H9 (cell line): ENCODE measurements around the gene HSPG2. TPM values are rescaled to one million over a fixed set of nuclear protein-coding genes. Genes with fewer than 3 reads are reported as not detected.

ENCODE experiments used
- DNase-seq: peaks from one replicate; pipeline ENCODE4 v3.0.0-alpha.2; 2017
- H2AFZ ChIP-seq: one replicate; pipeline ENCODE4 v1.6.1; 2013; ENCODE audit warnings: mild to moderate bottlenecking, low read length, control low read depth, moderate library complexity
- H2AK5ac ChIP-seq: 2 replicates; pipeline ENCODE4 v1.6.1; 2013; ENCODE audit warnings: low read length, control low read depth, mixed read lengths; ENCODE audit not compliant: insufficient read length
- H2BK120ac ChIP-seq: one replicate; pipeline ENCODE4 v1.6.1; 2013; ENCODE audit warnings: low read depth, mild to moderate bottlenecking, low read length, control low read depth, inconsistent platforms; ENCODE audit not compliant: poor library complexity, severe bottlenecking
- H2BK12ac ChIP-seq: 2 replicates; pipeline ENCODE4 v1.6.1; 2013; ENCODE audit warnings: low read length, control low read depth, mixed read lengths, low read depth; ENCODE audit not compliant: insufficient read length
- H2BK15ac ChIP-seq: 2 replicates; pipeline ENCODE4 v1.6.1; 2013; ENCODE audit warnings: low read depth, low read length, control low read depth
- H2BK20ac ChIP-seq: one replicate; pipeline ENCODE4 v1.6.1; 2013; ENCODE audit warnings: low read depth, mild to moderate bottlenecking, low read length, control low read depth, inconsistent platforms; ENCODE audit not compliant: poor library complexity, severe bottlenecking
- H2BK5ac ChIP-seq: 2 replicates; pipeline ENCODE4 v1.6.1; 2013; ENCODE audit warnings: low read length, control low read depth, mixed read lengths; ENCODE audit not compliant: insufficient read length
- H3K14ac ChIP-seq: 2 replicates; pipeline ENCODE4 v1.6.1; 2013; ENCODE audit warnings: low read length, control low read depth; ENCODE audit not compliant: insufficient read depth
- H3K18ac ChIP-seq: 2 replicates; pipeline ENCODE4 v1.6.1; 2013; ENCODE audit warnings: low read depth, mild to moderate bottlenecking, mixed read lengths, low read length, control low read depth; ENCODE audit not compliant: insufficient read length
- H3K23ac ChIP-seq: 2 replicates; pipeline ENCODE4 v1.6.1; 2013; ENCODE audit warnings: low read length, control low read depth, mixed read lengths, low read depth; ENCODE audit not compliant: insufficient read length
- H3K23me2 ChIP-seq: 2 replicates; pipeline ENCODE4 v1.6.1; 2013; ENCODE audit warnings: low read depth, mild to moderate bottlenecking, mixed read lengths, low read length, control low read depth; ENCODE audit not compliant: insufficient read length, poor library complexity, severe bottlenecking
- H3K27ac ChIP-seq: 2 replicates; pipeline ENCODE4 v1.5.1; 2013; ENCODE audit warnings: low read length, control low read depth, mixed read lengths, low read depth; ENCODE audit not compliant: insufficient read length
- H3K27me3 ChIP-seq: 2 replicates; pipeline ENCODE4 v1.6.1; 2013; ENCODE audit warnings: low read length, control low read depth, inconsistent platforms; ENCODE audit not compliant: insufficient read depth
- H3K4ac ChIP-seq: 2 replicates; pipeline ENCODE4 v1.6.1; 2013; ENCODE audit warnings: low read depth, mild to moderate bottlenecking, control low read depth, inconsistent platforms, low read length, moderate library complexity
- H3K4me1 ChIP-seq: 2 replicates; pipeline ENCODE4 v1.6.1; 2013; ENCODE audit warnings: low read length, control low read depth, inconsistent platforms; ENCODE audit not compliant: insufficient read depth
- H3K4me2 ChIP-seq: 2 replicates; pipeline ENCODE4 v1.6.1; 2013; ENCODE audit warnings: low read length, control low read depth, mixed read lengths; ENCODE audit not compliant: insufficient read length, insufficient read depth
- H3K56ac ChIP-seq: 2 replicates; pipeline ENCODE4 v1.6.1; 2013; ENCODE audit warnings: low read depth, mild to moderate bottlenecking, mixed read lengths, low read length, control low read depth; ENCODE audit not compliant: insufficient read length
- H3K79me1 ChIP-seq: 2 replicates; pipeline ENCODE4 v1.6.1; 2013; ENCODE audit warnings: low read depth, mild to moderate bottlenecking, moderate library complexity, low read length, control low read depth, inconsistent platforms; ENCODE audit not compliant: insufficient read depth, poor library complexity, severe bottlenecking
- H3K79me2 ChIP-seq: 2 replicates; pipeline ENCODE4 v1.6.1; 2013; ENCODE audit warnings: low read length, control low read depth, inconsistent platforms; ENCODE audit not compliant: insufficient read depth
- H3K9ac ChIP-seq: 2 replicates; pipeline ENCODE4 v1.6.1; 2013; ENCODE audit warnings: low read length, control low read depth, mixed read lengths; ENCODE audit not compliant: insufficient read length; ENCODE audit errors: extremely low read depth
- H3K9me3 ChIP-seq: one replicate; pipeline ENCODE4 v1.6.1; 2013; ENCODE audit warnings: low read depth, low read length, inconsistent platforms; ENCODE audit not compliant: control insufficient read depth
- H3T11ph ChIP-seq: one replicate; pipeline ENCODE4 v1.6.1; 2013; ENCODE audit warnings: mild to moderate bottlenecking, low read length, control low read depth, inconsistent platforms
- H4K20me1 ChIP-seq: one replicate; pipeline ENCODE4 v1.6.1; 2013; ENCODE audit not compliant: control insufficient read depth, insufficient read length, insufficient read depth
- H4K5ac ChIP-seq: 2 replicates; pipeline ENCODE4 v1.6.1; 2013; ENCODE audit warnings: low read depth, mild to moderate bottlenecking, mixed read lengths, low read length, control low read depth; ENCODE audit not compliant: insufficient read length
- H4K8ac ChIP-seq: replicated peaks from 2 replicates; pipeline ENCODE4 v1.6.1; 2013; ENCODE audit warnings: low read length, control low read depth, mixed read lengths, low read depth; ENCODE audit not compliant: insufficient read length
- H4K91ac ChIP-seq: 2 replicates; pipeline ENCODE4 v1.6.1; 2013; ENCODE audit warnings: low read depth, mild to moderate bottlenecking, moderate library complexity, mixed read lengths, low read length, control low read depth; ENCODE audit not compliant: insufficient read length
- H3K27ac Mint-ChIP-seq, 3 experiments: 2 replicates in 2 of 3; 3 replicates in 1 of 3; pipeline ENCODE4 v1.8.0; 2020 to 2021; ENCODE audit warnings: mixed read lengths in 3 of 3, mild to moderate bottlenecking in 1 of 3, moderate library complexity in 1 of 3
- H3K27me3 Mint-ChIP-seq: 2 replicates; pipeline ENCODE4 v1.8.0; 2021; ENCODE audit warnings: low read depth, mild to moderate bottlenecking, moderate library complexity, mixed read lengths
- H3K36me3 Mint-ChIP-seq, 3 experiments: 2 replicates in 2 of 3; 3 replicates in 1 of 3; pipeline ENCODE4 v1.8.0; 2020 to 2021; ENCODE audit warnings: low read depth in 3 of 3, mixed read lengths in 3 of 3; ENCODE audit not compliant: insufficient read depth in 1 of 3
- H3K4me1 Mint-ChIP-seq, 2 experiments: 2 replicates each; pipeline ENCODE4 v1.8.0; 2020; ENCODE audit warnings: mixed read lengths in 2 of 2
- H3K4me3 Mint-ChIP-seq, 2 experiments: 2 replicates in 1 of 2; 3 replicates in 1 of 2; pipeline ENCODE4 v1.8.0; 2020 to 2021; ENCODE audit warnings: mild to moderate bottlenecking in 2 of 2, mixed read lengths in 2 of 2, moderate library complexity in 1 of 2
- H3K9me3 Mint-ChIP-seq, 2 experiments: 2 replicates in 1 of 2; 3 replicates in 1 of 2; pipeline ENCODE4 v1.8.0; 2020; ENCODE audit warnings: mild to moderate bottlenecking in 2 of 2, mixed read lengths in 2 of 2, moderate library complexity in 1 of 2
- CTCF ChIP-seq: fragments of 200-600 bp; sonication (generic); conservative IDR thresholded peaks from 3 replicates; pipeline ENCODE4 v1.8.0; 2021; ENCODE audit warnings: antibody characterized with exemption, mild to moderate bottlenecking
- WGBS: extraction: QIAGEN DNeasy Blood & Tissue Kit; methylation state at CpG from one replicate; pipeline ENCODE4 v1.1.7; 2013; ENCODE audit warnings: missing lambda C conversion rate, low lambda C conversion rate, mixed read lengths; ENCODE audit not compliant: insufficient read length; ENCODE audit errors: extremely low coverage; 5-methylcytosine and 5-hydroxymethylcytosine counted together
- total RNA-seq: library from RNA; stranded (reverse); gene quantifications from 2 replicates; pipeline ENCODE4 v1.2.1, GENCODE V29; 2021

HSPG2 gene
- total RNA-seq, 1 experiment from 2014 or later = 90.0 TPM

- H3K27ac Mint-ChIP-seq = peak overlapping the region; percentile 96 to 98 (median 97)
- no peak overlapping the region for H2BK15ac ChIP-seq
- no peak for TF ChIP-seq CTCF
- no peak overlapping the region for H3K23ac ChIP-seq
- H3K4me2 ChIP-seq = no peak overlapping the region
- no peaks in the 10 kb centered on the region for H3K79me2 ChIP-seq
- H2BK120ac ChIP-seq = no peak overlapping the region
- no CpG with 5 or more reads among the region's 9 CpGs for WGBS
- H3K18ac ChIP-seq = no peak overlapping the region
- peaks cover 0 to 2% (median 0%) of the 10 kb centered on the region in 3 experiments; a peak in 3 of 7 replicates for H3K36me3 Mint-ChIP-seq
- no peak for DNase-seq
- H3K4me1 Mint-ChIP-seq = peaks cover 43 to 63% of the 10 kb centered on the region in 2 experiments
- H4K5ac ChIP-seq = no peak overlapping the region
- no peak overlapping the region for H3K27ac ChIP-seq
- no peaks in the 10 kb centered on the region for H3K27me3 Mint-ChIP-seq
- no peak overlapping the region for H3T11ph ChIP-seq
- H4K20me1 ChIP-seq = no peaks in the 10 kb centered on the region
- H3K4ac ChIP-seq = no peak overlapping the region
- 0 out of 2 replicates have a peak overlapping the region, but pooled peaks have one; percentile 20 for H3K14ac ChIP-seq
- H2AFZ ChIP-seq = no peak overlapping the region
- H2BK20ac ChIP-seq = no peak overlapping the region
- no peak overlapping the region for H4K91ac ChIP-seq
- no peak overlapping the region for H2AK5ac ChIP-seq
- H3K9me3 ChIP-seq = no peaks in the 10 kb centered on the region
- H3K27me3 ChIP-seq = no peaks in the 10 kb centered on the region
- peaks cover 13% of the 10 kb centered on the region; the same call in 1 of the 2 replicates for H3K4me1 ChIP-seq
- no peak overlapping the region for H3K9ac ChIP-seq
- H4K8ac ChIP-seq = no peak overlapping the region
- no peaks in the 10 kb centered on the region for H3K23me2 ChIP-seq
- no peak overlapping the region for H3K56ac ChIP-seq
- peak overlapping the region in 1 of 2 experiments; percentile 25; a peak in 1 of 5 replicates for H3K4me3 Mint-ChIP-seq
- no peak overlapping the region for H2BK12ac ChIP-seq
- no peak overlapping the region for H2BK5ac ChIP-seq
- H3K9me3 Mint-ChIP-seq = no peaks in the 10 kb centered on the region
- no peaks in the 10 kb centered on the region for H3K79me1 ChIP-seq
These were observed 27.2 kb downstream of the HSPG2 start for GRCh38 chr1:21909787-21910503.
